ENCODE data around the gene WDR27.

The WDR27 gene

GRCh38 chr6:169568314-169569087, 133.3 kb downstream of the WDR27 start:
- no peak overlapping the region for H4K8ac ChIP-seq (ENCODE audit: low read depth, low read length)
- no peak overlapping the region for H3K27ac ChIP-seq (ENCODE audit: low read depth, low read length)
- WGBS (ENCODE audit: extremely low coverage, insufficient coverage, low lambda C conversion rate): no CpG with 5 or more reads among the region's 8 CpGs
- H3K4me2 ChIP-seq (ENCODE audit: low read length): no peak overlapping the region
- H3K27me3 ChIP-seq (ENCODE audit: insufficient read depth, low read length, poor library complexity): no peaks in the 10 kb centered on the region
- no peak overlapping the region for H3K56ac ChIP-seq (ENCODE audit: low read length)
- no peak overlapping the region for H3K9ac ChIP-seq (ENCODE audit: low read length)
- no peaks in the 10 kb centered on the region for H3K79me1 ChIP-seq (ENCODE audit: low read length)
- no peak overlapping the region for H3K18ac ChIP-seq (ENCODE audit: low read length)
- H3K4me1 ChIP-seq (ENCODE audit: control insufficient read depth, low read depth, low read length): no peaks in the 10 kb centered on the region
- no peak overlapping the region for H4K5ac ChIP-seq (ENCODE audit: low read length)
- no peak overlapping the region for H3K4ac ChIP-seq (ENCODE audit: low read depth, low read length)
- no peak for DNase-seq
- no peak overlapping the region for H2BK15ac ChIP-seq (replicated peaks; ENCODE audit: low read depth)
- H3K36me3 ChIP-seq (ENCODE audit: control insufficient read depth, insufficient read depth, low read length): no peaks in the 10 kb centered on the region
- no peak overlapping the region for H3K23ac ChIP-seq (ENCODE audit: low read length)
- H2BK120ac ChIP-seq (ENCODE audit: low read depth, low read length): no peak overlapping the region
- H2BK5ac ChIP-seq (ENCODE audit: low read length): no peak overlapping the region
- H3K4me3 ChIP-seq (ENCODE audit: low read length): no peak overlapping the region
- no peaks in the 10 kb centered on the region for H3K79me2 ChIP-seq (ENCODE audit: control insufficient read depth, insufficient read depth, low read length)
- no peak overlapping the region for H2AK5ac ChIP-seq (ENCODE audit: low read length)

- no peaks in the 10 kb centered on the region for H3K27me3 ChIP-seq (ENCODE audit: insufficient read depth, low read length, poor library complexity)
- H3K18ac ChIP-seq (ENCODE audit: low read length): no peak overlapping the region
- no peak overlapping the region for H2BK120ac ChIP-seq (ENCODE audit: low read depth, low read length)
- H2BK5ac ChIP-seq (ENCODE audit: low read length): no peak overlapping the region
- no peaks in the 10 kb centered on the region for H3K79me2 ChIP-seq (ENCODE audit: control insufficient read depth, insufficient read depth, low read length)
- no peak overlapping the region for H3K4me3 ChIP-seq (ENCODE audit: low read length)
- no peak overlapping the region for H3K23ac ChIP-seq (ENCODE audit: low read length)
- H3K79me1 ChIP-seq (ENCODE audit: low read length): no peaks in the 10 kb centered on the region
- DNase-seq: no peak
- H3K36me3 ChIP-seq (ENCODE audit: control insufficient read depth, insufficient read depth, low read length): no peaks in the 10 kb centered on the region
- H3K4me1 ChIP-seq (ENCODE audit: control insufficient read depth, low read depth, low read length): no peaks in the 10 kb centered on the region
- no peak overlapping the region for H3K4ac ChIP-seq (ENCODE audit: low read depth, low read length)
- H3K9ac ChIP-seq (ENCODE audit: low read length): no peak overlapping the region
- H3K27ac ChIP-seq (ENCODE audit: low read depth, low read length): no peak overlapping the region
- H4K8ac ChIP-seq (ENCODE audit: low read depth, low read length): no peak overlapping the region
- WGBS (ENCODE audit: extremely low coverage, insufficient coverage, low lambda C conversion rate): no CpG with 5 or more reads among the region's 11 CpGs
- H2AK5ac ChIP-seq (ENCODE audit: low read length): no peak overlapping the region
- no peak overlapping the region for H3K56ac ChIP-seq (ENCODE audit: low read length)
- no peak overlapping the region for H2BK15ac ChIP-seq (replicated peaks; ENCODE audit: low read depth)
- no peak overlapping the region for H3K4me2 ChIP-seq (ENCODE audit: low read length)
- no peak overlapping the region for H4K5ac ChIP-seq (ENCODE audit: low read length)
These were observed 134.0 kb downstream of the WDR27 start for GRCh38 chr6:169567819-169568218.

GRCh38 chr6:169566961-169567750, 134.7 kb downstream of the WDR27 start:
- Histone ChIP-seq H4K5ac (ENCODE audit: low read length) (no peak overlapping the region), H3K79me1 (ENCODE audit: low read length) (no peaks in the 10 kb centered on the region), H3K18ac (ENCODE audit: low read length) (no peak overlapping the region), H3K36me3 (ENCODE audit: control insufficient read depth, insufficient read depth, low read length) (no peaks in the 10 kb centered on the region), H3K79me2 (ENCODE audit: control insufficient read depth, insufficient read depth, low read length) (no peaks in the 10 kb centered on the region), H2BK120ac (ENCODE audit: low read depth, low read length) (no peak overlapping the region), H3K27me3 (ENCODE audit: insufficient read depth, low read length, poor library complexity) (no peaks in the 10 kb centered on the region), H2BK15ac (replicated peaks; ENCODE audit: low read depth) (no peak overlapping the region), H3K56ac (ENCODE audit: low read length) (no peak overlapping the region), H3K9ac (ENCODE audit: low read length) (no peak overlapping the region), H4K8ac (ENCODE audit: low read depth, low read length) (no peak overlapping the region), H2BK5ac (ENCODE audit: low read length) (no peak overlapping the region), H3K4me3 (ENCODE audit: low read length) (no peak overlapping the region), H2AK5ac (ENCODE audit: low read length) (no peak overlapping the region), H3K23ac (ENCODE audit: low read length) (no peak overlapping the region), H3K4ac (ENCODE audit: low read depth, low read length) (no peak overlapping the region), H3K27ac (ENCODE audit: low read depth, low read length) (no peak overlapping the region), H3K4me2 (ENCODE audit: low read length) (no peak overlapping the region), H3K4me1 (ENCODE audit: control insufficient read depth, low read depth, low read length) (no peaks in the 10 kb centered on the region)
- no peak for DNase-seq
- WGBS (ENCODE audit: extremely low coverage, insufficient coverage, low lambda C conversion rate): no CpG with 5 or more reads among the region's 19 CpGs

- H3K27ac ChIP-seq (ENCODE audit: low read depth, low read length): no peak overlapping the region
- no peak overlapping the region for H3K23ac ChIP-seq (ENCODE audit: low read length)
- H3K79me2 ChIP-seq (ENCODE audit: control insufficient read depth, insufficient read depth, low read length): no peaks in the 10 kb centered on the region
- H4K8ac ChIP-seq (ENCODE audit: low read depth, low read length): no peak overlapping the region
- no peaks in the 10 kb centered on the region for H3K36me3 ChIP-seq (ENCODE audit: control insufficient read depth, insufficient read depth, low read length)
- no peak overlapping the region for H2AK5ac ChIP-seq (ENCODE audit: low read length)
- no peaks in the 10 kb centered on the region for H3K27me3 ChIP-seq (ENCODE audit: insufficient read depth, low read length, poor library complexity)
- no peak overlapping the region for H3K4ac ChIP-seq (ENCODE audit: low read depth, low read length)
- H3K4me3 ChIP-seq (ENCODE audit: low read length): no peak overlapping the region
- H4K5ac ChIP-seq (ENCODE audit: low read length): no peak overlapping the region
- H3K18ac ChIP-seq (ENCODE audit: low read length): no peak overlapping the region
- H3K4me1 ChIP-seq (ENCODE audit: control insufficient read depth, low read depth, low read length): no peaks in the 10 kb centered on the region
- no peak for DNase-seq
- H3K79me1 ChIP-seq (ENCODE audit: low read length): no peaks in the 10 kb centered on the region
- no peak overlapping the region for H2BK15ac ChIP-seq (replicated peaks; ENCODE audit: low read depth)
- WGBS (ENCODE audit: extremely low coverage, insufficient coverage, low lambda C conversion rate): no CpG with 5 or more reads among the region's 11 CpGs
- H3K56ac ChIP-seq (ENCODE audit: low read length): no peak overlapping the region
- no peak overlapping the region for H3K4me2 ChIP-seq (ENCODE audit: low read length)
- H3K9ac ChIP-seq (ENCODE audit: low read length): no peak overlapping the region
- no peak overlapping the region for H2BK5ac ChIP-seq (ENCODE audit: low read length)
- H2BK120ac ChIP-seq (ENCODE audit: low read depth, low read length): no peak overlapping the region
These were observed 135.5 kb downstream of the WDR27 start for GRCh38 chr6:169566319-169566718.

- H3K27me3 ChIP-seq (ENCODE audit: insufficient read depth, low read length, poor library complexity): no peaks in the 10 kb centered on the region
- no peak overlapping the region for H4K5ac ChIP-seq (ENCODE audit: low read length)
- no peak overlapping the region for H3K56ac ChIP-seq (ENCODE audit: low read length)
These were observed 137.2 kb downstream of the WDR27 start for GRCh38 chr6:169564453-169565240.

More at GRCh38 chr6:169564453-169565240, 137.2 kb downstream of the WDR27 start:
- Histone ChIP-seq H3K79me1 (ENCODE audit: low read length) (no peaks in the 10 kb centered on the region), H3K27ac (ENCODE audit: low read depth, low read length) (no peak overlapping the region), H2AK5ac (ENCODE audit: low read length) (no peak overlapping the region), H2BK120ac (ENCODE audit: low read depth, low read length) (no peak overlapping the region), H3K79me2 (ENCODE audit: control insufficient read depth, insufficient read depth, low read length) (no peaks in the 10 kb centered on the region), H4K8ac (ENCODE audit: low read depth, low read length) (no peak overlapping the region), H3K4me3 (ENCODE audit: low read length) (no peak overlapping the region), H3K36me3 (ENCODE audit: control insufficient read depth, insufficient read depth, low read length) (no peaks in the 10 kb centered on the region), H3K9ac (ENCODE audit: low read length) (no peak overlapping the region), H3K4me1 (ENCODE audit: control insufficient read depth, low read depth, low read length) (no peaks in the 10 kb centered on the region), H2BK5ac (ENCODE audit: low read length) (no peak overlapping the region), H3K4ac (ENCODE audit: low read depth, low read length) (no peak overlapping the region), H3K23ac (ENCODE audit: low read length) (no peak overlapping the region), H3K4me2 (ENCODE audit: low read length) (no peak overlapping the region), H3K18ac (ENCODE audit: low read length) (no peak overlapping the region), H2BK15ac (replicated peaks; ENCODE audit: low read depth) (no peak overlapping the region)
- no CpG with 5 or more reads among the region's 33 CpGs for WGBS (ENCODE audit: extremely low coverage, insufficient coverage, low lambda C conversion rate)
- DNase-seq: no peak
